Germinal center (tissue), 1 donor: ENCODE measurements around the gene PTGR3.

Source experiments
- DNase-seq: peaks from one replicate; pipeline ENCODE4 v3.0.0; 2012; ENCODE audit warnings: mixed read lengths, low spot score

PTGR3 gene

GRCh38 chr18:75169411-75169810 is 39.5 kb downstream of the PTGR3 start:
- DNase-seq = no peak

GRCh38 chr18:75168619-75169018 is 40.3 kb downstream of the PTGR3 start:
- no peak for DNase-seq

GRCh38 chr18:75167759-75168618 is 41.0 kb downstream of the PTGR3 start:
- DNase-seq = no peak

- DNase-seq = no peak
Observed at GRCh38 chr18:75167137-75167536, 41.8 kb downstream of the PTGR3 start.

- DNase-seq = no peak
Observed at GRCh38 chr18:75165926-75166325, 43.0 kb downstream of the PTGR3 start.

GRCh38 chr18:75164479-75164878 is 44.5 kb downstream of the PTGR3 start:
- DNase-seq = no peak

- no peak for DNase-seq
Observed at GRCh38 chr18:75163736-75164135, 45.2 kb downstream of the PTGR3 start.

- no peak for DNase-seq
Observed at GRCh38 chr18:75162978-75163377, 46.0 kb downstream of the PTGR3 start.

- no peak for DNase-seq
Observed at GRCh38 chr18:75162467-75162866, 46.5 kb downstream of the PTGR3 start.

- no peak for DNase-seq
Observed at GRCh38 chr18:75161256-75162028, 47.5 kb downstream of the PTGR3 start.

- DNase-seq = no peak
Observed at GRCh38 chr18:75160364-75160763, 48.6 kb downstream of the PTGR3 start.

- no peak for DNase-seq
Observed at GRCh38 chr18:75159646-75160356, 49.1 kb downstream of the PTGR3 start.

- DNase-seq = no peak
Observed at GRCh38 chr18:75159238-75159518, 49.8 kb downstream of the PTGR3 start.
